HG03108 (cell line): ENCODE results near the gene DDX11.
"Not testable (repeated sequence)": the region's sequence is repeated elsewhere in the genome, so short reads cannot be mapped to it uniquely, and the experiment has no call there.

ENCODE experiments used
- ATAC-seq: cut with Tn5 transposase; IDR thresholded peaks from one replicate; pipeline ENCODE4 v1.9.1; 2021; ENCODE audit warnings: moderate library complexity; ENCODE audit not compliant: unreplicated experiment

Gene DDX11

DNA sequence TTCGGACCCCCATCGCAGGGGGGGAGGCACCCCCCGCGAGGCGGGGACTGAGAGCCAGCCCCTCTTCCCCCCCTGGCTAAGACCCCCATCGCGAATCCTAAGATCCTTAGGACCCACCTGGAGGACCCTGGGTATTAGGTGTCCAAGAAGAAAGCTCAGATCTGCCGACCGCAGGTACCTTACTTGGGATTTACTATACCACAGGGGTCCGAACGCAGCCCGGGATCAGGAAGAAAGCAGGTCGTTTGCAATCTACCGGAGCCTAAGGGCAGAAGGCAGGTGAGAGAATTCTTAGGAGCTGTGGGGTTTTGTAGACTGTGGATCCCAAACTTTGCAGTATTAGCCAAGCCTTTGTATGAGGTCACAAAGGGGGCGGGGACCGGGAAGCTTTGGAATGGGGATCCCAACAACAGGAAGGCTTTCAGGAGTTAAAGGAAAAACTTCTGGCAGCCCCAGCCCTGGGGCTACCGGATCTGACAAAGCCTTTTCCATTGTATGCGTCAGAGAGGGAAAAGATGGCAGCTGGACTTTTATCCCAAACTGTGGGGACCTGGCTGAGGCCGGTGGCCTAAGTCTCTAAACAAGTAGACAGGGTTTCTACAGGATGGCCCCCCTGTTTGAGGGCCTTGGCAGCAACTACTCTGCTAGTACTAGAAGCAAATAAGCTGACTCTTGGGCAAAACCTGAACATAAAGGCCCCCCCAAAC is 47.5 kb downstream of the DDX11 start:
- ATAC-seq = not testable (repeated sequence)

DNA sequence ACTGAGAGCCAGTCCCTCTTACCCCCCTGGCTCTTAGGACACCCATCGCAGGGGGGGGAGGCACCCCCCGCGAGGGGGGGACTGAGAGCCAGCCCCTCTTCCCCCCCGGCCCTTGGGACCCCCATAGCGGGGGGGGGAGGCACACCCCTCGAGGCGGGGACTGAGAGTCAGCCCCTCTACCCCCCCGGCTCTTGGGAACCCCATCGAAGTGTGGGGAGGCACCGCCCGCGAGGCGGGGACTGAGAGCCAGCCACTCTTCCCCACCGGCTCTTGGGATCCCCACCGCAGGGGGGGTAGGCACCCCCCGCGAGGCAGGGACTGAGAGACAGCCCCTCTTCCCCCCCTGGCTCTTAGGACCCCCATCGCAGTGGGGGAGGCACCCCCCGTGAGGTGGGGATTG is 48.8 kb downstream of the DDX11 start:
- no peak for ATAC-seq

GRCh38 chr12:31124158-31124557 is 50.5 kb downstream of the DDX11 start:
- not testable (repeated sequence) for ATAC-seq

GRCh38 chr12:31125171-31125570 is 51.5 kb downstream of the DDX11 start:
- not testable (repeated sequence) for ATAC-seq

DNA sequence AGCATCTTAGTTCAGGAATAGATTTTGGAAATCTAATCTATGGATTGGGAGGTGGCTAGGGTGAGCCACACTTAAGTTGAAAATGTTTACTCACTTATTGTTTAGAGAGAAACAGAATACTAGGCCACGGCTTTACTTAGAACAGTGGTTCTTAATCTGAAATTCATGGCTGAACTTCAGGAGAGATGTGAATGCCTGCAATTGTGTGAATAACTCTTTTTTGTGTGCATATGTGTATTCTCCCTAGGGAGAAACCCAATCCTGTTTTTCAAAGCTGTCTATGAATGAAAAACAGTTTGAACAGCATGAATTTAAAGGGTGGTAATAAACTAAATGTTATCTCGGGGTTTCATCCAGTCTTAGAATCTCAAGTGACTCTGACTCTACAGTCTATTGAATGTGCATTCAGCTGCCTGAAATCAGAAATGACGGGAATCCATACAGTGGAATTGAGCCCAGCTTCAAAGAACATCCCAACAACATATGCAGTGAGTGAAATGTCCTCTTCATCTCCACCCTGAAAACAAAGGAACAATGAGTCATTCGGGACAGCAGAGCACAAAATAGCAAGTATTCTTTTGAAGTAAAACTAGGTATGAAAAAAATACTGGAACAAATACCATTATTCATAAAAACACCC is 53.7 kb downstream of the DDX11 start:
- not testable (repeated sequence) for ATAC-seq

GRCh38 chr12:31136581-31136980 is 62.9 kb downstream of the DDX11 start:
- ATAC-seq = not testable (repeated sequence)

GRCh38 chr12:31144768-31145167 is 71.1 kb downstream of the DDX11 start:
- ATAC-seq = not testable (repeated sequence)

DNA sequence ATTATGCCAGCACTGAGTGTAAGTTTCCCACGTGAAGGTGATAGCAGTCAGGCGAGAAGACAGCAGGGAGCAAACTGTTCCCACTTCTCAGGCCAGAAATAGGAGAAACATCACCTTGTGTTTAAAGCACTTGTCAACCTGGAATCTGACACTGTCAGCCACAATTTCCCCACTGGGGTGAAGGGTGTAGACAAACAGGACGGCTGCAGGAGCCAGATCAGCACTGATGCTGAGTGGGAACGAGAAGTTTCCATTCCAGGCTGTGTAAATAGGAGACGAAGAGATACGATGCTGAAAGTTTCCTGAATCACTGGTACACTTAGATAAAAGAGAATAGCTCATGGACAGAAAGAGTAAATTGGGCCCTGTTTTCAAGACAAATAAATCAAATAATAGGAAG is 71.6 kb downstream of the DDX11 start:
- ATAC-seq = not testable (repeated sequence)

DNA sequence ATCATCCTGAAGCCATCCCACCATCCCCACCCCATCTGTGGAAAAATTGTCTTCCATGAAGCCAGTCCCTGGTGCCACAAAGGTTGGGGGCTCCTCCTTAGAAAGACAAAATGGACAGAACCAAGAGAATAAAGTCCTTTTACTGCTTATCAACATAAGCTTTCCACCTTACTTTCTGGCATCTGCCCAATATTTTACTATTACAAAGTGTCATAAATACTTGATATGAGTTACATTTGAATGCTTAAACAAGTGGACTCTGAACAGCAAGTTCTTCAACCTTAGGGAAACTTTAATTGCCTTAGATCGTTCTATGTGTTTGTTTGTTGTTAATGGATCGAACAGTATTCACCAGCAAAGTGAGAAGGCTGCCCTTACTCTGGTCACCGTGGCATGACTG is 73.8 kb downstream of the DDX11 start:
- not testable (repeated sequence) for ATAC-seq

DNA sequence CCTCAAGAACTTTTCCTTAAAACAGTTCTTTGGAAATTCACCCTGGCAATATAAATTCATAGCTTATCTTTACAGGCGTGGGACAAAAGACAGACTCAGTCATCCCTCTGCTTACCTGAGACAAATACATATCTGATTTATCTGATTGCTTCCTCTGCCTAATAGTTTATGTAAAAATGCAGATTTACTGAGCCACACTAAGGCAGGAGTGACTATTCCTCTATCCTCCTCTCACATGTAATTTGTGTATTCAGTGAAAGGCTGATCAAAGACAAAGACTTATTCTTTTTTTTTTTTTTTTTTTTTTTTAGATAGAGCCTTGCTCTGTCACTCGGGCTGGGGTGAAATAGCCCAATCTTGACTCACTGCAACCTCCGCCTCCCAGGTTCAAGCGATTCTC is 77.1 kb downstream of the DDX11 start:
- not testable (repeated sequence) for ATAC-seq
